Measurements from ENCODE around the gene HOXA9. TPM values are rescaled to one million over a fixed set of nuclear protein-coding genes. Genes with fewer than 3 reads are reported as not detected.

The HOXA9 gene
- 46.5 and 53.7 TPM in 2 replicates for total RNA-seq

DNA sequence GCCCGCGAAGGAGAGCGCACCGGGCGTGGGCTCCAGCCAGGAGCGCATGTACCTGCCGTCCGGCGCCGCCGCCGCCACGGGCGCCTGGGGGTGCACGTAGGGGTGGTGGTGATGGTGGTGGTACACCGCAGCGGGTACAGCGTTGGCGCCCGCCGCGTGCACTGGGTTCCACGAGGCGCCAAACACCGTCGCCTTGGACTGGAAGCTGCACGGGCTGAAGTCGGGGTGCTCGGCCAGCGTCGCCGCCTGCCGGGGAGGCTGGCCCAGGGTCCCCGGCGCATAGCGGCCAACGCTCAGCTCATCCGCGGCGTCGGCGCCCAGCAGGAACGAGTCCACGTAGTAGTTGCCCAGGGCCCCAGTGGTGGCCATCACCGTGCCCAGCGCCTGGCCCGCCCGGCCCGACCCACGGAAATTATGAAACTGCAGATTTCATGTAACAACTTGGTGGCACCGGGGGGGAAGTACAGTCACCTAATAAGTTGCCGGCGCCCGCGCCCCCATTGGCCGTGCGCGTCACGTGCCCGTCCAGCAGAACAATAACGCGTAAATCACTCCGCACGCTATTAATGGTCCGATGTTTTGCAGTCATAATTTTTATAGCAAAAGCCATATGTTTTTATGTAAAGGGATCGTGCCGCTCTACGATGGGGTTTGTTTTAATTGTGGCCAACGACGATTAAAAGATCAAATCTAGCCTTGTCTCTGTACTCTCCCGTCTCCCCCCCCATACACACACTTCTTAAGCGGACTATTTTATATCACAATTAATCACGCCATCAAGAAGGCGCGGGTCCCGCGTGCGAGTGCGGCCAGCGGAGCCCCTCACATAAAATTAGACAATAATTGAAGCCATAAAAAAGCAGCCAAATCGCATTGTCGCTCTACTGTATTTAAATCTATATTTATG lies at the start of gene HOXA9:
HOXA9 (minus strand) TSS at position 449 of the 907 bp plus-strand sequence; CDS start at position 369, 80 bp downstream.
- DNase-seq (ENCODE audit: low read depth) = no peak
- Histone ChIP-seq H3K4me3 (ENCODE audit: low read depth, low read length) (peak within 1 kb of the TSS; percentile 72), H3K27me3 (ENCODE audit: control insufficient read depth, insufficient read depth, low read length) (no peaks in the 10 kb centered on the region), H3K36me3 (ENCODE audit: control insufficient read depth, insufficient read depth, low read length) (peaks cover 6% of the 10 kb centered on the region)
- TF ChIP-seq CTCF (IDR thresholded peaks at IDR 0.05; ENCODE audit: insufficient read depth, low read length, poor library complexity, severe bottlenecking) = no peak

GRCh38 chr7:27214239-27214950 lies 49.1 kb upstream of the HOXA9 start:
- TF ChIP-seq CTCF (IDR thresholded peaks at IDR 0.05; ENCODE audit: insufficient read depth, low read length, poor library complexity, severe bottlenecking) = no peak
- Histone ChIP-seq H3K36me3 (ENCODE audit: control insufficient read depth, insufficient read depth, low read length) (no peaks in the 10 kb centered on the region), H3K27me3 (ENCODE audit: control insufficient read depth, insufficient read depth, low read length) (peaks cover 81% of the 10 kb centered on the region), H3K4me3 (ENCODE audit: low read depth, low read length) (no peak overlapping the region)
- DNase-seq (ENCODE audit: low read depth) = no peak

- DNase-seq (ENCODE audit: low read depth) = no peak
- TF ChIP-seq CTCF (IDR thresholded peaks at IDR 0.05; ENCODE audit: insufficient read depth, low read length, poor library complexity, severe bottlenecking) = no peak
- no peak overlapping the region for H3K4me3 ChIP-seq (ENCODE audit: low read depth, low read length)
- no peaks in the 10 kb centered on the region for H3K36me3 ChIP-seq (ENCODE audit: control insufficient read depth, insufficient read depth, low read length)
- H3K27me3 ChIP-seq (ENCODE audit: control insufficient read depth, insufficient read depth, low read length) = peaks cover 82% of the 10 kb centered on the region
Observed at GRCh38 chr7:27213433-27214238, 48.3 kb upstream of the HOXA9 start.

GRCh38 chr7:27212497-27213432 lies 47.4 kb upstream of the HOXA9 start:
- no peak for DNase-seq (ENCODE audit: low read depth)
- Histone ChIP-seq H3K36me3 (ENCODE audit: control insufficient read depth, insufficient read depth, low read length) (no peaks in the 10 kb centered on the region), H3K4me3 (ENCODE audit: low read depth, low read length) (no peak overlapping the region), H3K27me3 (ENCODE audit: control insufficient read depth, insufficient read depth, low read length) (peaks cover 89% of the 10 kb centered on the region)
- no peak for TF ChIP-seq CTCF (IDR thresholded peaks at IDR 0.05; ENCODE audit: insufficient read depth, low read length, poor library complexity, severe bottlenecking)

- H3K4me3 ChIP-seq (ENCODE audit: low read depth, low read length) = no peak overlapping the region
- no peak for DNase-seq (ENCODE audit: low read depth)
- no peaks in the 10 kb centered on the region for H3K36me3 ChIP-seq (ENCODE audit: control insufficient read depth, insufficient read depth, low read length)
- peaks cover 86% of the 10 kb centered on the region for H3K27me3 ChIP-seq (ENCODE audit: control insufficient read depth, insufficient read depth, low read length)
- no peak for TF ChIP-seq CTCF (IDR thresholded peaks at IDR 0.05; ENCODE audit: insufficient read depth, low read length, poor library complexity, severe bottlenecking)
Observed at GRCh38 chr7:27211764-27212204, 46.4 kb upstream of the HOXA9 start.

Data from kidney epithelial cell (primary cell).